Activated CD4-positive, alpha-beta memory T cell treated with anti-CD3 and anti-CD28 coated beads for 36 hours (primary cell): ENCODE measurements around the gene GOT1. TPM values are rescaled to one million over a fixed set of nuclear protein-coding genes. Genes with fewer than 3 reads are reported as not detected.

Experiments used
- CTCF ChIA-PET: fragments of 350-600 bp; sonication (Branson Sonifier 250); formaldehyde crosslinking; loops from one replicate; lab custom pipeline; 2021; ENCODE audit warnings: antibody characterized with exemption, inconsistent platforms; lab: Charles Lee
- POLR2A ChIA-PET: fragments of 350-600 bp; sonication (Branson Sonifier 250); formaldehyde crosslinking; loops from one replicate; lab custom pipeline; 2021; ENCODE audit warnings: antibody characterized with exemption; lab: Charles Lee
- DNase-seq: peaks from one replicate; pipeline ENCODE4 v3.0.0-alpha.2; 2020
- H3K27ac Mint-ChIP-seq: one replicate; pipeline ENCODE4 v1.8.0; 2021; ENCODE audit warnings: mixed read lengths
- H3K27me3 Mint-ChIP-seq: one replicate; pipeline ENCODE4 v1.8.0; 2021; ENCODE audit warnings: mixed read lengths
- H3K36me3 Mint-ChIP-seq: one replicate; pipeline ENCODE4 v1.8.0; 2021; ENCODE audit warnings: mixed read lengths
- H3K4me1 Mint-ChIP-seq: one replicate; pipeline ENCODE4 v1.8.0; 2021; ENCODE audit warnings: low read depth, mixed read lengths
- H3K4me3 Mint-ChIP-seq: one replicate; pipeline ENCODE4 v1.8.0; 2021; ENCODE audit warnings: mild to moderate bottlenecking, mixed read lengths
- H3K9me3 Mint-ChIP-seq: one replicate; pipeline ENCODE4 v1.8.0; 2021; ENCODE audit warnings: mixed read lengths
- intact Hi-C: fragments of 100-400 bp; cut with micrococcal nuclease; formaldehyde crosslinking; loops from one replicate; pipeline ENCODE4 v1.15.1; 2023
- total RNA-seq, 2 experiments: library from RNA; stranded (reverse); gene quantifications; one replicate each; pipeline ENCODE4 v1.2.3, GENCODE V29; 2021

The GOT1 gene
- total RNA-seq, 2 experiments from 2014 or later: 51.6 to 54.9 TPM

GRCh38 chr10:99369551-99369950 lies 60.9 kb downstream of the GOT1 start:
- POLR2A ChIA-PET: no interaction called here
- H3K4me1 Mint-ChIP-seq: peaks cover 5% of the 10 kb centered on the region
- DNase-seq: no peak
- intact Hi-C loops: no loop called here
- CTCF ChIA-PET: no interaction called here
- H3K27me3 Mint-ChIP-seq: peaks cover 37% of the 10 kb centered on the region
- H3K27ac Mint-ChIP-seq: no peak overlapping the region
- no peaks in the 10 kb centered on the region for H3K36me3 Mint-ChIP-seq
- H3K9me3 Mint-ChIP-seq: no peaks in the 10 kb centered on the region
- H3K4me3 Mint-ChIP-seq: no peak overlapping the region

DNA sequence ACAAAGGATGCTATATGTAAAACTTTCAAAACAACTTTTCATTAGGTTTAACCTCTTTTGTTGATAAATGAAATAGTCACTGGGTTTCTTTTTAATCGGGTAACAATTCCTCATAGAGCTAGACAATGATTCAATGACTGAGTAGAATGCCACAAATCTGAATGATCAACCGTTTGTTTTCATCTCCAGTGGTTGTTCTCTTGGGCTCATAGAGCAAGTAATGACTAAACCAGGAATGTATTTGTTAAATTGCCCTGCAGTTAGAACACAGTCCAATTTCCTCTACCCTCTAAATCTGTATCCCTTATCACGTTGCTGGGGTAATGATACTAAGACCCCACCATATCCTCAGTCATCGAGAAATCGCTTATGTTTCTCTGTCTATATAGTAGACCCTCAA lies 61.3 kb downstream of the GOT1 start:
- DNase-seq: no peak
- Mint-ChIP-seq H3K36me3 (no peaks in the 10 kb centered on the region), H3K27ac (no peak overlapping the region), H3K4me3 (no peak overlapping the region), H3K27me3 (peaks cover 37% of the 10 kb centered on the region), H3K9me3 (no peaks in the 10 kb centered on the region), H3K4me1 (peaks cover 5% of the 10 kb centered on the region)
- intact Hi-C loops: no loop called here
- POLR2A ChIA-PET: no interaction called here
- CTCF ChIA-PET: no interaction called here

- Mint-ChIP-seq H3K36me3 (no peaks in the 10 kb centered on the region), H3K27me3 (peaks cover 36% of the 10 kb centered on the region), H3K27ac (no peak overlapping the region), H3K4me1 (peaks cover 5% of the 10 kb centered on the region), H3K4me3 (no peak overlapping the region), H3K9me3 (no peaks in the 10 kb centered on the region)
- intact Hi-C loops: no loop called here
- ChIA-PET CTCF (no interaction called here), POLR2A (no interaction called here)
- DNase-seq: no peak
These were observed 61.8 kb downstream of the GOT1 start for GRCh38 chr10:99368646-99369045.

DNA sequence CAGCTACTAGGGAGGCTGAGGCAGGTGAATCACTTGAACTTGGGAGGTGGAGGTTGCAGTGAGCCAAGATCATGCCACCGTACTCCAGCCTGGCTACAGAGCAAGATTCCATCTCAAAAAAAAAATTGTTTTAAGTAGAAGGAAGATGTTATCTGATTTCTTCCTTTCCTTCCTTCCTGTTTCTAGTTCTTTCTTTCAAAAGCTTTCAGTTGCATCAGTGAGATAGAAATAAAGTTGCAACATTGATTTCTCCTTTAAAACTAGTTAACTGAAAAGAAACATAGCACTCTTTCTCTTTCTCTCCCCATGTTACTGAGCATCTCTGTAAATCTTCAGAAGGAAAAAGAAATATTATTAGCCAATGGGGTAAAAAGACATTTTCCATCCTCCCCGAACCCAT lies 63.8 kb downstream of the GOT1 start:
- H3K4me1 Mint-ChIP-seq: peaks cover 5% of the 10 kb centered on the region
- DNase-seq: no peak
- no peaks in the 10 kb centered on the region for H3K36me3 Mint-ChIP-seq
- H3K4me3 Mint-ChIP-seq: no peak overlapping the region
- ChIA-PET CTCF (no interaction called here), POLR2A (no interaction called here)
- H3K27me3 Mint-ChIP-seq: peaks cover 20% of the 10 kb centered on the region
- no peak overlapping the region for H3K27ac Mint-ChIP-seq
- H3K9me3 Mint-ChIP-seq: no peaks in the 10 kb centered on the region
- intact Hi-C loops: no loop called here

DNA sequence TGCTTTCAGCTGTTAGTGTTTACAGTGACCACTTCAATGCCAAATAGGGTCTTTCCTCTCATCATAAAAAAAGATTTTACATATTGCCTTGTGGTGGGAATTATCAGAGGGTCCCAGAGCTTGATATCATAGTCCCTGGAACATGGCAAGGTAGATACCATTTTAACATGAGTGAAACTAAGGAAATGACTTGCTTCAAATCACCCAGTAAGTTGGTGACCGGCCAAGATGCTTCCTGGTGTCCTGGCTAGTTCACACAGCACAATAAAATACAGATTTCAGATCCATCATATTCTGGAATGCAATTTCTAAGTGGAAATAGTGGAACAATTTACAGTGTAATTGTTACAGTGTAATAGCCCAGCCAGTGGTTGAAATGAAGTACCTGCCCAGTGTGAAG lies 64.7 kb downstream of the GOT1 start:
- H3K27ac Mint-ChIP-seq: no peak overlapping the region
- no peaks in the 10 kb centered on the region for H3K9me3 Mint-ChIP-seq
- H3K4me3 Mint-ChIP-seq: no peak overlapping the region
- intact Hi-C loops: no loop called here
- H3K4me1 Mint-ChIP-seq: no peaks in the 10 kb centered on the region
- CTCF ChIA-PET: interaction anchor here (0.7 kb wide), 1 partner anchor 27 kb away, joined by 3 read pairs; no protein-coding TSS in a partner anchor
- DNase-seq: no peak
- H3K36me3 Mint-ChIP-seq: no peaks in the 10 kb centered on the region
- POLR2A ChIA-PET: no interaction called here
- H3K27me3 Mint-ChIP-seq: peaks cover 20% of the 10 kb centered on the region

DNA sequence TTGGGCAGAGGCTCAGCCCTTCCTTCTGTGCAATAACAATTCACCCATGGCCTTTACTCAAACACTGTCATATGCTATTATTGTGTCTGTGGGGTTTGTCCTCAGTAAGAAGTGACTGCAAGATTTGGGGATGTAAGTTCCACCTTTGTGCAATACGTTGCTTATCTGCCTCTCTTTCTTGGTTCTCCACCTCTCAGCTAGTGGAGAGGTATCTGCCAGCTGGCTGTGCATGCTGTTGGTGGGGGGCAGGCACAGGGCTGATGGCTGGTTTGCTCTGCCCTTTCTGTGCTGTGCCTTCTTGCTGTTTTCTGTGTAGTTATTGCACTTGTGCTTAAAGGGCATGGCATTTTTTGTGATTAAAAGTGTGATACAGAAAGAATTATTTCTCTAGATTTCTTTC lies 65.1 kb downstream of the GOT1 start:
- Mint-ChIP-seq H3K36me3 (no peaks in the 10 kb centered on the region), H3K4me1 (no peaks in the 10 kb centered on the region), H3K9me3 (no peaks in the 10 kb centered on the region), H3K4me3 (no peak overlapping the region), H3K27ac (no peak overlapping the region), H3K27me3 (peaks cover 20% of the 10 kb centered on the region)
- POLR2A ChIA-PET: no interaction called here
- intact Hi-C loops: no loop called here
- CTCF ChIA-PET: interaction anchor here (0.7 kb wide), 1 partner anchor 27 kb away, joined by 3 read pairs; no protein-coding TSS in a partner anchor
- DNase-seq: no peak

GRCh38 chr10:99364125-99364524 lies 66.3 kb downstream of the GOT1 start:
- CTCF ChIA-PET: no interaction called here
- no peak overlapping the region for H3K27ac Mint-ChIP-seq
- intact Hi-C loops: no loop called here
- H3K36me3 Mint-ChIP-seq: no peaks in the 10 kb centered on the region
- no peaks in the 10 kb centered on the region for H3K4me1 Mint-ChIP-seq
- POLR2A ChIA-PET: no interaction called here
- peaks cover 12% of the 10 kb centered on the region for H3K27me3 Mint-ChIP-seq
- H3K4me3 Mint-ChIP-seq: no peak overlapping the region
- no peaks in the 10 kb centered on the region for H3K9me3 Mint-ChIP-seq
- DNase-seq: no peak

DNA sequence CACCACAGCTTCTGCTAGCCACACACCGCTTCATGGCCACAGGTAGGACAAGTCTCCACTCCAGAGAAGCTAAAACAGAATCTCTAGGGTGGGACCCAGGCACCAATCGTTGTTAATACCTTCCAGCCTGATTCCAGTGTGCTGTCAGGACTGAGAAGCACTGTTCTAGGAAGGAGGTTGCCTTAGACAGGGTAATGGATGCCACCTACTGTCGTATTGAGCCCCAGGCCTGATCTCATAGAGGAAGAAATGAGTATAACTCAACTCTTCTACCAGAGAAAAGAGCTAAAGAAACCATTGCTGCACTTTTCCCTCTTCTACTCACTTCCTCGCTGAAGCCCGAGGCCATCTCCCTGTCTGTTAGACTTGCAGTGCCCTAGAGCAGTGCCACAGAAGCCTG lies 69.5 kb downstream of the GOT1 start:
- H3K4me3 Mint-ChIP-seq: no peak overlapping the region
- ChIA-PET CTCF (no interaction called here), POLR2A (no interaction called here)
- no peak overlapping the region for H3K27ac Mint-ChIP-seq
- intact Hi-C loops: no loop called here
- H3K36me3 Mint-ChIP-seq: no peaks in the 10 kb centered on the region
- no peaks in the 10 kb centered on the region for H3K9me3 Mint-ChIP-seq
- no peak for DNase-seq
- peaks cover 2% of the 10 kb centered on the region for H3K27me3 Mint-ChIP-seq
- no peaks in the 10 kb centered on the region for H3K4me1 Mint-ChIP-seq

GRCh38 chr10:99358101-99358500 lies 72.3 kb downstream of the GOT1 start:
- H3K27ac Mint-ChIP-seq: no peak overlapping the region

DNA sequence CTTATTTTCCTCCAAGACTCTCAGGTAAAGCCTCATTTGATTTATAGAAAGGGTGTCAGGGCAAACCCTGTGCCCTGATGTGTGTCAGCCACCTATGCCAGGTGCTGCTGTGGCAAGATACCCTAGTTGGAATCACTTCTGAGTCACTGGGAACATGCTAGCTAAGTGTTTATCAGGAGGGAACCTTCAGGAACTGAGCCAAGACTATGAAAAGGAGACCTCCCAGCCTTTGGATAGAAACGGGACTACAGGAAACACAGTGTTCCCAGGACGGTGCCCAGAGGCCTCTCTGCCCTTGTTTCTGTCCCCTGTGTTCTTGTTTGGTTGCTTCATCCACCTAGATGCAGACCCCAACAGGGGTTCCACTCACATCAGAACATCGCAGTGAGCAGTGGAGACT lies 72.7 kb downstream of the GOT1 start:
- peaks cover 6% of the 10 kb centered on the region for H3K27me3 Mint-ChIP-seq
- no peaks in the 10 kb centered on the region for H3K4me1 Mint-ChIP-seq
- H3K36me3 Mint-ChIP-seq: no peaks in the 10 kb centered on the region
- no peak for DNase-seq
- ChIA-PET CTCF (no interaction called here), POLR2A (no interaction called here)
- no peak overlapping the region for H3K4me3 Mint-ChIP-seq
- no peak overlapping the region for H3K27ac Mint-ChIP-seq
- no peaks in the 10 kb centered on the region for H3K9me3 Mint-ChIP-seq
- intact Hi-C loops: no loop called here

More at GRCh38 chr10:99358101-99358500, 72.3 kb downstream of the GOT1 start:
- DNase-seq: no peak
- H3K4me3 Mint-ChIP-seq: no peak overlapping the region
- no peaks in the 10 kb centered on the region for H3K9me3 Mint-ChIP-seq
- CTCF ChIA-PET: no interaction called here
- no peaks in the 10 kb centered on the region for H3K4me1 Mint-ChIP-seq
- H3K36me3 Mint-ChIP-seq: no peaks in the 10 kb centered on the region
- peaks cover 6% of the 10 kb centered on the region for H3K27me3 Mint-ChIP-seq
- POLR2A ChIA-PET: no interaction called here
- intact Hi-C loops: no loop called here

- CTCF ChIA-PET: no interaction called here
- no peak for DNase-seq
- H3K4me3 Mint-ChIP-seq: no peak overlapping the region
- no peak overlapping the region for H3K27ac Mint-ChIP-seq
- intact Hi-C loops: no loop called here
- POLR2A ChIA-PET: no interaction called here
- H3K36me3 Mint-ChIP-seq: no peaks in the 10 kb centered on the region
- no peaks in the 10 kb centered on the region for H3K9me3 Mint-ChIP-seq
- H3K27me3 Mint-ChIP-seq: peaks cover 4% of the 10 kb centered on the region
- H3K4me1 Mint-ChIP-seq: no peaks in the 10 kb centered on the region
These were observed 77.2 kb downstream of the GOT1 start for GRCh38 chr10:99353182-99353581.

DNA sequence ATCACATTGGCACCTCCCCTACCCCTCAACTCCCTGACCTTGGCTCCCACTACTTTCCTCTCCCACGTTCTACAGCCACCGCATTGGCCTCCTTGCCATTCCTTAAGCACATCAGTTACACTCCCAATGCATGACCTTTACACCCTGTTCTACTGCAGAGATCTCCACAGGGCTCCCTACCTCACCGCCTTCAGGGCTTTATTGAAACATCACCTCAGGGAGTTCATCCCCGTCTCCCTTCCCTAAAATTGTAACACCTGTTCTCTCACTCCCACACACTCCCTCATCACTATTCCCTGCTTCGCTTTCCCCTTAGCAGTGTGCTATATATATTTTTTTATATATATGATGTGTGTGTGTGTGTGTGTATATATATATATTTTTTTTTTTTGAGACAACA lies 82.8 kb downstream of the GOT1 start:
- intact Hi-C loops: no loop called here
- H3K36me3 Mint-ChIP-seq: no peaks in the 10 kb centered on the region
- no peak for DNase-seq
- H3K4me1 Mint-ChIP-seq: no peaks in the 10 kb centered on the region
- ChIA-PET CTCF (no interaction called here), POLR2A (no interaction called here)
- no peaks in the 10 kb centered on the region for H3K9me3 Mint-ChIP-seq
- no peak overlapping the region for H3K27ac Mint-ChIP-seq
- H3K27me3 Mint-ChIP-seq: no peaks in the 10 kb centered on the region
- H3K4me3 Mint-ChIP-seq: no peak overlapping the region
